Activated naive CD4-positive, alpha-beta T cell treated with Interleukin-2 at 50 U/mL for 16 hours (primary cell): Measurements from ENCODE around the gene MYCBP2.
"Not testable (repeated sequence)": the region's sequence is repeated elsewhere in the genome, so short reads cannot be mapped to it uniquely, and the experiment has no call there.

Experiments
- DNase-seq: peaks from one replicate; pipeline ENCODE4 v3.0.0-alpha.2; 2020

The MYCBP2 gene

GRCh38 chr13:77326905-77327604, at the start of gene MYCBP2:
MYCBP2 (minus strand) TSS chr13:77327094; CDS start chr13:77326775, 319 bp downstream.
- DNase-seq: peak; percentile 97

GRCh38 chr13:77375560-77376108, 48.7 kb upstream of the MYCBP2 start:
- DNase-seq: no peak

GRCh38 chr13:77374786-77375185, 47.9 kb upstream of the MYCBP2 start:
- no peak for DNase-seq

- no peak for DNase-seq
These were observed 47.4 kb upstream of the MYCBP2 start for GRCh38 chr13:77374339-77374738.

- no peak for DNase-seq
These were observed 46.6 kb upstream of the MYCBP2 start for GRCh38 chr13:77373502-77373901.

GRCh38 chr13:77372275-77372674, 45.4 kb upstream of the MYCBP2 start:
- no peak for DNase-seq

GRCh38 chr13:77370888-77371287, 44.0 kb upstream of the MYCBP2 start:
- no peak for DNase-seq

GRCh38 chr13:77362166-77362565, 35.3 kb upstream of the MYCBP2 start:
- DNase-seq: no peak

GRCh38 chr13:77360032-77360685, 33.3 kb upstream of the MYCBP2 start:
- no peak for DNase-seq

GRCh38 chr13:77359171-77359570, 32.3 kb upstream of the MYCBP2 start:
- no peak for DNase-seq

GRCh38 chr13:77358001-77358400, 31.1 kb upstream of the MYCBP2 start:
- DNase-seq: no peak

GRCh38 chr13:77356155-77356554, 29.3 kb upstream of the MYCBP2 start:
- no peak for DNase-seq

GRCh38 chr13:77353995-77354394, 27.1 kb upstream of the MYCBP2 start:
- no peak for DNase-seq

- DNase-seq: no peak
These were observed 24.4 kb upstream of the MYCBP2 start for GRCh38 chr13:77351315-77351714.

GRCh38 chr13:77350811-77351210, 23.9 kb upstream of the MYCBP2 start:
- no peak for DNase-seq

GRCh38 chr13:77349365-77349764, 22.5 kb upstream of the MYCBP2 start:
- DNase-seq: no peak

- DNase-seq: not testable (repeated sequence)
These were observed 20.5 kb upstream of the MYCBP2 start for GRCh38 chr13:77347351-77347750.

- peak; percentile 46 for DNase-seq
These were observed 18.4 kb upstream of the MYCBP2 start for GRCh38 chr13:77345150-77345780.

GRCh38 chr13:77343841-77344240, 16.9 kb upstream of the MYCBP2 start:
- DNase-seq: no peak

- DNase-seq: no peak
These were observed 12.5 kb upstream of the MYCBP2 start for GRCh38 chr13:77339408-77339807.

GRCh38 chr13:77338961-77339401, 12.1 kb upstream of the MYCBP2 start:
- DNase-seq: no peak

GRCh38 chr13:77338329-77338728, 11.4 kb upstream of the MYCBP2 start:
- DNase-seq: no peak

GRCh38 chr13:77337159-77337558, 10.3 kb upstream of the MYCBP2 start:
- DNase-seq: no peak

GRCh38 chr13:77335543-77335942, 8.6 kb upstream of the MYCBP2 start:
- DNase-seq: no peak
